ENCODE measurements around the gene WWTR1.

DNA sequence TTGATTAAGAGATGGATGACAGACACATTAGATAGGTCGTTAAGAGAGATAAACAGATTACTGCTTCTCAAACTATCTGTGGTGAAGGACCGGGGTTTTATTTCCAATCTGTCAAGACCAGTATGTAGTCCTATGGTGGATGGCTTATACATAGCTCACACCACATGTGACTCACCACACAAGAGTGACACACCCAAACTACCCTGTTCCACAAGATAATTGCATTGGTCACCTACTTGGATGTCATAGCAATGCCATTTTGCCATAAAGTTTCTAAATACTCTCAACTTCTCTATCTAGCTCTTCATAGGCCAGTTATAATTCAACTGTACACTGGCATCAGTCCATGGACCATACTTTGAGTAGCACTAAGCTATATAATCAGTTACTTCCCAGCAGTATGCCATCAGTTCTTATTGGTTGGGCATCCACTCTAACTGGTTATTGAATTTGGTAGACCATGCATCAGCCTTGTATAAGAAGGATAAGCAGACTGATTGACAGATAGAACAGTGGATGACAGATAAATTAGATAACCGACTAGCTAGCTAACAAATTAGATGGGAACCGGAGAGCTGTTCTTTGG lies 11.6 kb downstream of the WWTR1 start:
- TF ChIP-seq CTCF (conservative IDR thresholded peaks at IDR 0.05 in 1 of 2, IDR thresholded peaks at IDR 0.05 in 1 of 2; ENCODE audit: extremely low read depth in 1 of 2, insufficient read depth in 1 of 2, low read depth in 1 of 2, low read length in 2 of 2), result no peak
- no peak for TF ChIP-seq EZH2 (IDR thresholded peaks at IDR 0.05; ENCODE audit: borderline replicate concordance, low read length)

Measured in mammary epithelial cell (primary cell).